Hepatocyte (in vitro differentiated cells): Measurements from ENCODE around the gene SBF2. TPM values are rescaled to one million over a fixed set of nuclear protein-coding genes. Genes with fewer than 3 reads are reported as not detected.

Experiments
- DNase-seq: peaks from one replicate; pipeline ENCODE4 v3.0.0-alpha.2; 2016; ENCODE audit warnings: low spot score
- H2AFZ ChIP-seq: fragments of 200-600 bp; sonication (generic); 2 replicates; pipeline ENCODE4 v1.6.0; 2016; ENCODE audit warnings: antibody characterized with exemption, mild to moderate bottlenecking
- H3K27ac ChIP-seq: fragments of 200-600 bp; sonication (generic); 2 replicates; pipeline ENCODE4 v1.5.1; 2016; ENCODE audit warnings: mild to moderate bottlenecking
- H3K27me3 ChIP-seq: fragments of 200-600 bp; sonication (generic); 2 replicates; pipeline ENCODE4 v1.6.1; 2016
- H3K36me3 ChIP-seq: fragments of 200-600 bp; sonication (generic); replicated peaks from 2 replicates; pipeline ENCODE4 v1.5.1; 2016; ENCODE audit warnings: low read depth; ENCODE audit not compliant: insufficient read depth
- H3K4me1 ChIP-seq: fragments of 200-600 bp; sonication (generic); 2 replicates; pipeline ENCODE4 v1.5.1; 2016; ENCODE audit warnings: mild to moderate bottlenecking, moderate library complexity; ENCODE audit not compliant: insufficient read depth
- H3K4me2 ChIP-seq: fragments of 200-600 bp; sonication (generic); 2 replicates; pipeline ENCODE4 v1.6.0; 2016
- H3K4me3 ChIP-seq: fragments of 200-600 bp; sonication (generic); 2 replicates; pipeline ENCODE4 v1.5.1; 2016; ENCODE audit warnings: mild to moderate bottlenecking
- H3K79me2 ChIP-seq: fragments of 200-600 bp; sonication (generic); 2 replicates; pipeline ENCODE4 v1.6.0; 2017; ENCODE audit warnings: mild to moderate bottlenecking
- H3K9me2 ChIP-seq: fragments of 200-600 bp; sonication (generic); replicated peaks from 2 replicates; pipeline ENCODE4 v1.6.0; 2017; ENCODE audit warnings: mild to moderate bottlenecking; ENCODE audit not compliant: insufficient read depth
- H3K9me3 ChIP-seq: fragments of 200-600 bp; sonication (generic); 2 replicates; pipeline ENCODE4 v1.5.1; 2016; ENCODE audit warnings: low read depth, mild to moderate bottlenecking
- H4K20me1 ChIP-seq: fragments of 200-600 bp; sonication (generic); 2 replicates; pipeline ENCODE4 v1.6.0; 2016; ENCODE audit warnings: mild to moderate bottlenecking; ENCODE audit not compliant: insufficient read depth, poor library complexity, severe bottlenecking
- CTCF ChIP-seq: fragments of 200-600 bp; sonication (generic); IDR thresholded peaks from 2 replicates; pipeline ENCODE4 v1.5.1; 2016; ENCODE audit warnings: antibody characterized with exemption, mild to moderate bottlenecking; ENCODE audit not compliant: poor library complexity
- EZH2 ChIP-seq: fragments of 200-600 bp; sonication (generic); IDR thresholded peaks from 2 replicates; pipeline ENCODE4 v1.6.1; 2016; ENCODE audit warnings: antibody characterized with exemption, mild to moderate bottlenecking, borderline replicate concordance
- EZH2phosphoT487 ChIP-seq: fragments of 200-600 bp; sonication (generic); IDR thresholded peaks from one replicate; pipeline ENCODE4 v1.6.1; 2018; ENCODE audit warnings: antibody characterized with exemption, mild to moderate bottlenecking, low read depth, moderate library complexity; ENCODE audit not compliant: unreplicated experiment, severe bottlenecking
- WGBS: methylation state at CpG from one replicate; pipeline ENCODE4 v1.1.6; 2016; ENCODE audit warnings: low lambda C conversion rate; ENCODE audit errors: missing lambda C conversion rate; 5-methylcytosine and 5-hydroxymethylcytosine counted together
- polyA plus RNA-seq: library from polyadenylated mRNA; unstranded; fragments of >200 nt; fragmentation: Nextera tagmentation; extraction: Ambion mirVana; gene quantifications from 2 replicates; pipeline ENCODE4 v1.2.1, GENCODE V29; 2016
- total RNA-seq: library from RNA; depleted of rRNA; stranded (reverse); fragments of >200 nt; gene quantifications from 2 replicates; pipeline ENCODE4 v1.2.3, GENCODE V29; 2014

The SBF2 gene
- total and polyA plus RNA-seq, 2 experiments from 2014 or later = 25.7 to 83.2 TPM

GRCh38 chr11:9827708-9828107 lies 466.3 kb downstream of the SBF2 start:
- Histone ChIP-seq H4K20me1 (no peaks in the 10 kb centered on the region), H3K27ac (no peak overlapping the region)
- TF ChIP-seq EZH2phosphoT487 = no peak
- TF ChIP-seq CTCF = no peak
- no peak for TF ChIP-seq EZH2

GRCh38 chr11:9826390-9826789 lies 467.6 kb downstream of the SBF2 start:
- Histone ChIP-seq H3K79me2 (no peaks in the 10 kb centered on the region), H4K20me1 (no peaks in the 10 kb centered on the region), H3K9me3 (no peaks in the 10 kb centered on the region), H3K36me3 (no peaks in the 10 kb centered on the region), H3K4me1 (peaks cover 6% of the 10 kb centered on the region), H3K4me2 (no peak overlapping the region), H3K27me3 (no peaks in the 10 kb centered on the region), H3K4me3 (no peak overlapping the region), H3K9me2 (no peaks in the 10 kb centered on the region), H2AFZ (no peak overlapping the region), H3K27ac (no peak overlapping the region)
- WGBS = 95% methylated on average over 1 of the region's 1 CpG
- DNase-seq = no peak
- TF ChIP-seq CTCF (no peak), EZH2phosphoT487 (no peak), EZH2 (no peak)

More at GRCh38 chr11:9827708-9828107, 466.3 kb downstream of the SBF2 start:
- H3K79me2 ChIP-seq = no peaks in the 10 kb centered on the region
- DNase-seq = no peak
- 89% methylated on average over 1 of the region's 1 CpG for WGBS
- no peaks in the 10 kb centered on the region for H3K9me3 ChIP-seq
- no peaks in the 10 kb centered on the region for H3K9me2 ChIP-seq
- no peaks in the 10 kb centered on the region for H3K27me3 ChIP-seq
- H3K36me3 ChIP-seq = no peaks in the 10 kb centered on the region
- H3K4me2 ChIP-seq = no peak overlapping the region
- no peak overlapping the region for H2AFZ ChIP-seq
- no peak overlapping the region for H3K4me3 ChIP-seq
- no peaks in the 10 kb centered on the region for H3K4me1 ChIP-seq

GRCh38 chr11:9825895-9826294 lies 468.1 kb downstream of the SBF2 start:
- H3K9me3 ChIP-seq = no peaks in the 10 kb centered on the region
- H2AFZ ChIP-seq = no peak overlapping the region
- WGBS = 97% methylated on average over 1 of the region's 1 CpG
- H4K20me1 ChIP-seq = no peaks in the 10 kb centered on the region
- H3K79me2 ChIP-seq = no peaks in the 10 kb centered on the region
- no peaks in the 10 kb centered on the region for H3K36me3 ChIP-seq
- H3K27me3 ChIP-seq = no peaks in the 10 kb centered on the region
- peaks cover 11% of the 10 kb centered on the region for H3K4me1 ChIP-seq
- no peaks in the 10 kb centered on the region for H3K9me2 ChIP-seq
- H3K4me2 ChIP-seq = no peak overlapping the region
- no peak overlapping the region for H3K4me3 ChIP-seq
- TF ChIP-seq CTCF (no peak), EZH2phosphoT487 (no peak), EZH2 (no peak)
- no peak for DNase-seq
- no peak overlapping the region for H3K27ac ChIP-seq

GRCh38 chr11:9825315-9825714 lies 468.7 kb downstream of the SBF2 start:
- H3K36me3 ChIP-seq = no peaks in the 10 kb centered on the region
- DNase-seq = no peak
- H3K27ac ChIP-seq = no peak overlapping the region
- no peaks in the 10 kb centered on the region for H3K9me3 ChIP-seq
- TF ChIP-seq CTCF (no peak), EZH2phosphoT487 (no peak), EZH2 (no peak)
- no peak overlapping the region for H3K4me3 ChIP-seq
- no peak overlapping the region for H2AFZ ChIP-seq
- 88% methylated on average over 4 of the region's 4 CpGs for WGBS
- no peaks in the 10 kb centered on the region for H3K79me2 ChIP-seq
- H3K27me3 ChIP-seq = no peaks in the 10 kb centered on the region
- peaks cover 13% of the 10 kb centered on the region for H3K4me1 ChIP-seq
- H3K9me2 ChIP-seq = no peaks in the 10 kb centered on the region
- no peak overlapping the region for H3K4me2 ChIP-seq
- no peaks in the 10 kb centered on the region for H4K20me1 ChIP-seq
